Uterus (tissue), 4 donors: Measurements from ENCODE around the gene ARHGAP44. TPM values are rescaled to one million over a fixed set of nuclear protein-coding genes. Genes with fewer than 3 reads are reported as not detected.

Experiments
- DNase-seq, 2 donors: peaks; one replicate each; pipeline ENCODE4 v3.0.0-alpha.2; 2019 to 2020
- H3K27ac ChIP-seq, 2 donors: fragments of 200-600 bp; sonication (generic); 1 replicate in 1 of 2; 2 replicates in 1 of 2; pipeline ENCODE4 v1.5.1; 2016 to 2018
- H3K27me3 ChIP-seq, 2 donors: fragments of 200-600 bp; sonication (generic); one replicate each; pipeline ENCODE4 v1.5.1; 2018 to 2019; ENCODE audit warnings: control low read depth in 1 of 2
- H3K36me3 ChIP-seq, 2 donors: fragments of 200-600 bp; sonication (generic); one replicate each; pipeline ENCODE4 v1.5.1; 2019; ENCODE audit warnings: control low read depth in 1 of 2
- H3K4me1 ChIP-seq, 2 donors: fragments of 200-600 bp; sonication (generic); one replicate each; pipeline ENCODE4 v1.5.1; 2018 to 2019; ENCODE audit warnings: control low read depth in 1 of 2
- H3K4me3 ChIP-seq, 2 donors: fragments of 200-600 bp; sonication (generic); 1 replicate in 1 of 2; 2 replicates in 1 of 2; pipeline ENCODE4 v1.5.1; 2018 to 2019; ENCODE audit warnings: mild to moderate bottlenecking in 1 of 2
- H3K9me3 ChIP-seq, 2 donors: fragments of 200-600 bp; sonication (generic); one replicate each; pipeline ENCODE4 v1.5.1; 2019; ENCODE audit warnings: control low read depth in 1 of 2
- CTCF ChIP-seq, 4 experiments: fragments of 200-600 bp in 2 of 4; fragments of 450-650 bp in 2 of 4; sonication (generic) in 2 of 4; IDR thresholded peaks; one replicate each; pipeline ENCODE4 v1.5.1; 2016 to 2019; ENCODE audit warnings: antibody characterized with exemption in 4 of 4, mild to moderate bottlenecking in 2 of 4, moderate library complexity in 1 of 4
- POLR2A ChIP-seq, 2 donors: fragments of 450-650 bp; IDR thresholded peaks; one replicate each; pipeline ENCODE4 v1.6.1; 2016; ENCODE audit warnings: antibody characterized with exemption in 2 of 2, mild to moderate bottlenecking in 1 of 2, moderate library complexity in 1 of 2
- intact Hi-C: fragments of 100-400 bp; cut with DNase I; formaldehyde crosslinking; loops from one replicate; pipeline ENCODE4 v1.15.1; 2023; ENCODE audit warnings: low total_unique reads
- total RNA-seq, 4 donors: library from RNA; depleted of rRNA in 3 of 4; stranded (reverse); fragments of >200 nt in 3 of 4; gene quantifications; one replicate each; pipeline versions ENCODE4 v1.1.0 to v1.2.4, GENCODE V29; 2014 to 2023
- donor health status: DM: yes; HTN: yes; CAD: no.

Gene ARHGAP44
- total RNA-seq, 4 donors from 2014 or later, result 2.6 to 19.1 (median 13.2) TPM

- no peak for TF ChIP-seq CTCF (IDR thresholded peaks at IDR 0.05)
- no peak for TF ChIP-seq POLR2A (IDR thresholded peaks at IDR 0.05)
- H3K9me3 ChIP-seq, result no peaks in the 10 kb centered on the region
- no peak overlapping the region for H3K4me3 ChIP-seq
- H3K4me1 ChIP-seq, result no peaks in the 10 kb centered on the region
- H3K27ac ChIP-seq, result no peak overlapping the region
- H3K36me3 ChIP-seq, result no peaks in the 10 kb centered on the region
- DNase-seq, result no peak
- intact Hi-C loops, result no loop called here
- H3K27me3 ChIP-seq, result no peaks in the 10 kb centered on the region
Observed at GRCh38 chr17:12918142-12918541, 128.8 kb downstream of the ARHGAP44 start.

- intact Hi-C loops, result no loop called here
- Histone ChIP-seq H3K36me3 (no peaks in the 10 kb centered on the region), H3K4me3 (no peak overlapping the region), H3K4me1 (no peaks in the 10 kb centered on the region), H3K27ac (no peak overlapping the region), H3K27me3 (no peaks in the 10 kb centered on the region), H3K9me3 (no peaks in the 10 kb centered on the region)
- TF ChIP-seq POLR2A (IDR thresholded peaks at IDR 0.05), result no peak
- TF ChIP-seq CTCF (IDR thresholded peaks at IDR 0.05), result no peak
- no peak for DNase-seq
Observed at GRCh38 chr17:12922120-12922519, 132.8 kb downstream of the ARHGAP44 start.

GRCh38 chr17:12924614-12925013, 135.3 kb downstream of the ARHGAP44 start:
- TF ChIP-seq CTCF (IDR thresholded peaks at IDR 0.05) (no peak), POLR2A (IDR thresholded peaks at IDR 0.05) (no peak)
- Histone ChIP-seq H3K36me3 (no peaks in the 10 kb centered on the region), H3K27ac (no peak overlapping the region), H3K4me1 (no peaks in the 10 kb centered on the region), H3K9me3 (no peaks in the 10 kb centered on the region), H3K4me3 (no peak overlapping the region), H3K27me3 (no peaks in the 10 kb centered on the region)
- intact Hi-C loops, result no loop called here
- no peak for DNase-seq

- Histone ChIP-seq H3K4me3 (no peak overlapping the region), H3K27me3 (no peaks in the 10 kb centered on the region), H3K27ac (peak overlapping the region in 1 of 2 donors; percentile 5), H3K36me3 (no peaks in the 10 kb centered on the region), H3K9me3 (no peaks in the 10 kb centered on the region), H3K4me1 (no peaks in the 10 kb centered on the region)
- intact Hi-C loops, result no loop called here
- TF ChIP-seq POLR2A (IDR thresholded peaks at IDR 0.05) (no peak), CTCF (IDR thresholded peaks at IDR 0.05) (no peak)
- no peak for DNase-seq
Observed at GRCh38 chr17:12927001-12927400, 137.7 kb downstream of the ARHGAP44 start.

- Histone ChIP-seq H3K27me3 (no peaks in the 10 kb centered on the region), H3K36me3 (no peaks in the 10 kb centered on the region), H3K27ac (peak overlapping the region; percentile 5 to 57), H3K4me3 (no peak overlapping the region), H3K4me1 (no peaks in the 10 kb centered on the region), H3K9me3 (no peaks in the 10 kb centered on the region)
- intact Hi-C loops, result no loop called here
- DNase-seq, result peak; percentile 22 to 23
- TF ChIP-seq POLR2A (IDR thresholded peaks at IDR 0.05) (no peak), CTCF (IDR thresholded peaks at IDR 0.05) (no peak)
Observed at GRCh38 chr17:12927541-12928425, 138.5 kb downstream of the ARHGAP44 start.
